LoVo (cell line): Measurements from ENCODE around the gene IGF2BP2.
"Not testable (repeated sequence)": the region's sequence is repeated elsewhere in the genome, so short reads cannot be mapped to it uniquely, and the experiment has no call there.

Source experiments
- DNase-seq: peaks from one replicate; pipeline ENCODE4 v3.0.0-alpha.2; 2016; ENCODE audit warnings: low spot score

Gene IGF2BP2

GRCh38 chr3:185639632-185640206, 185.1 kb downstream of the IGF2BP2 start:
- DNase-seq = no peak

DNA sequence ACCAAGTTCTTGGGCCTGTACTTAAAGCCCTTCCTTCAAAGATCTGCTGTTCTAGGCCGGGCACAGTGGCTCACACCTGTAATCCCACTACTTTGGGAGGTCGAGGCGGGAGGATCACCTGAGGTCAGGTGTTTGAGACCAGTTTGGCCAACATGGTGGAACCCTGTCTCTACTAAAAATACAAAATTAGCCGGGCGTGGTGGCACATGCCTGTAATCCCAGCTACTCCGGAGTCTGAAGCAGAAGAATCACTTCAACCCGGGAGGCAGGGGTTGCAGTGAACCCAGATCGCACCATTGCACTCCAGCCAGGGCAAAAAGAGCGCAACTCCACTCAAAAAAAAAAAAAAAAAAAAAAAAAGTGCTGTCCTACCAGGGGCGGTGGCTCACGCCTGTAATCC, 186.2 kb downstream of the IGF2BP2 start:
- DNase-seq = not testable (repeated sequence)

GRCh38 chr3:185637388-185637787, 187.5 kb downstream of the IGF2BP2 start:
- no peak for DNase-seq

- no peak for DNase-seq
These were observed 191.8 kb downstream of the IGF2BP2 start for GRCh38 chr3:185632996-185633395.

GRCh38 chr3:185631508-185632206, 193.2 kb downstream of the IGF2BP2 start:
- no peak for DNase-seq

DNA sequence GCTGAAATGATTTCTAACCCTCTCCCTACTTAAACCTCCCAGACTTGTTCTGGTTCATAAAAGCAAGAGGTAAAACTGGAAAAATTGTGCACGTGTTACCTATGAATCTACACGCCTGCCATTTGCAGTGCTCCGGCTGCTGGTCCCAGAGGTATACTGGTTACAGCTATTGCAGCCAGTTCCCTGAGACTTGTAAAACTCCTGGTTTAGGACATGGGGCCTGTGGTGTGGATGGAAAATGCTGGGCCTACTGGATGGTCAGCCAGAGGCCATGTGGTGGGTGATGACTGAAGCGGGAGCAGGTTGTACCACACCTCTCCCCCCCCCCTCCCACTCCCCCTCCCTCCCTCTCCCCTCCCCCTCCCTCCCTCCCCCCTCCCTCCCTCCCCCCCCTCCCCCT, 193.7 kb downstream of the IGF2BP2 start:
- no peak for DNase-seq

DNA sequence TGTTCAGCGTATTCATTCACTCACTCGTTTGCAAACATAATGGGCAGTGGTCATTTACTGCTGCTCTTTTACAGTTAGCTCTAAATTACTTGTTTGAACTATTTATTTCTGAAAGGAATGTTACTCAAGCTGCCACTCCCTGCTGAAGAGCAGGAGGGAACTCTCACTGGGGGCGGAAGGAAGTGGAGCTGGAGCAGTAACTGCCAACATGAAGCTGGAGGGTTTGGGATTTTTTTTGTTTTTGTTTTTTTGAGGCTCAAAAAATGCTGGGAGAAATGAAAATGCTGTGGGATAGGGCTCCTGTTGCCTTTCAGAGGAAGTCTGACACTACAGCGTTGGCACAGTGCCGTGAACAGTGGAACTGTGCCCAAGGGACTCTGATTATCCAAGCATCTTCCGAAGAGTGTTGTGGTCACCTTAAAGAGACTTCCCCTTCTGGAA, 194.6 kb downstream of the IGF2BP2 start:
- DNase-seq = peak; percentile 60

GRCh38 chr3:185629554-185630181, 195.2 kb downstream of the IGF2BP2 start:
- DNase-seq = no peak

DNA sequence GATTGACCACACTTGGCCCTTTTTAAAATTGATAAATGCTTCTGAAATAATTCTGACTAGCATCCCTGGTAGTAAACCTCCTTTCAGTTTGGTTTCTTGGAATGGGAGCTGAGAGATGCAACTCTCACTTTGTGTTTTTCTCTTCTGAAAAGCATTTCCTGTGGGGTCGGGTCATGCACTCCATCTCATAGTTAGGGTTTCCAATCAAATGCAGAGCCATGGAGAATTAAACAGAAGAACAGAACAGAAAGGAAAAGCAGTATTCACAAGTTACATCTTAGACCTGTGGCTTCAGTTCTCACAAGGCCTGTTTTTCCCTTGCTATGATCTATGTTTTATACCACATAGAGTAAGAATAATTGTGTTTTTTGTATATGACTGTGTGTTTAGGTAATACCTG, 199.1 kb downstream of the IGF2BP2 start:
- no peak for DNase-seq

DNA sequence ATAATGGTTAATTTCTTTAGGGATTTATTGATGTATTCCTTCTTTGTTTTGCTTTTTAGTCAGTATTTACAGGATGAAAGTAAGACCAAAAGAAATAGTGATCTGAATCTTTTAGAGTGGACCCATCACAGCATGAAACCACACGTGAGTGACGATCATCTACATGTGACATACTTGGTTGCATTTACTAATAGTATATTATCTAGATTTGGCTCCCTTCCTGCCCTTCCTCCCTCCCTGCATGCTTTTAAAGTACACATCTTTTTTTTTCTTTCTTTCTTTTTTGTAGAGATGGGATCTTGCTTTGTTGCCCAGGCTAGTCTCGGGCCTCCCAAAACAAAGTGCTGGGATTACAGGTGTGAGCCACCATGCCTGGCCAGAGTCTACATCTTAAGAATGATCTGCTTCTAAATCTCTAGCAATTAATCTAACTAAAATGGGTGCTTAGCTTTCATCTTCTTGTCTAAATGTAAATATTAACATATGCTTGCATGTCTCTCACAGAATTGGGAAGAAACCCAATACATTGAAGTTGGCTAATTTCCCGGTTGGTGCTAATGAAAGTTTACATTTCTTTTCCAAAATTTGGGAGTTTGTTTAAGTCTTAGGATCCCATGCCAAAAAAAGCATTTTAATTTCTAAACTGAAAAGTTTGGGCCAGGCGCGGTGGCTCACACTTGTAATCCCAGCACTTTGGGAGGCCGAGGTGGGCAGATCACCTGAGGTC, 200.7 kb downstream of the IGF2BP2 start:
- no peak for DNase-seq

GRCh38 chr3:185613016-185613415, 211.8 kb downstream of the IGF2BP2 start:
- DNase-seq = no peak

- no peak for DNase-seq
These were observed 218.6 kb downstream of the IGF2BP2 start for GRCh38 chr3:185606196-185606595.

DNA sequence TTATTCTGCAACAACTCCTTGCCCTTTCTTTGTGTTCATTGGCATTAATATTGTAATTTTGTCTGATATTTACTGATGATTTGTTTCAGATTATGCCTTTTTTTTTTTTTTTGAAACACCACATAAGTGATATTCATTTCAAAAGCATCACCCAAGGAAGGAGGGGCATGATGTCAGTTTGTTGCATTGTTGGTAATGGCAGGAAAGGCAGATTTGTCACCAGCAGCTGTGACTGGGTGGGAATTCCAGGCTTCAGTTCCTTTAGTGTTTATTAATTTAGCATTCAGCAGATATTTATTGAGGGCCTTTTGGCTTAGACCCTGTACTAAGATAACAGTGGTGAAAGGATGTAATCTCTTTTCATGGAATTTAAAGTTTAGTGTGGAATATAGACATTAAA, 219.3 kb downstream of the IGF2BP2 start:
- no peak for DNase-seq

- DNase-seq = no peak
These were observed 229.3 kb downstream of the IGF2BP2 start for GRCh38 chr3:185595526-185595925.

GRCh38 chr3:185594073-185594472, 230.8 kb downstream of the IGF2BP2 start:
- no peak for DNase-seq
